B cell (primary cell): Measurements from ENCODE around the gene RNFT2. TPM values are rescaled to one million over a fixed set of nuclear protein-coding genes. Genes with fewer than 3 reads are reported as not detected.
A peak's percentile ranks its signal among the peaks of the same experiment; 100 is the strongest.

Experiments
- ATAC-seq: fragments of 200-7000 bp; cut with Tn5 transposase; one replicate; pipeline ENCODE4 v1.10.0; 2021; ENCODE audit warnings: low read depth, mild to moderate bottlenecking, moderate number of reproducible peaks, moderate library complexity
- CTCF ChIA-PET: fragments of 350-600 bp; sonication (Branson Sonifier 250); formaldehyde crosslinking; loops from one replicate; lab custom pipeline; 2021; ENCODE audit warnings: antibody characterized with exemption, inconsistent platforms; lab: Charles Lee
- POLR2A ChIA-PET: fragments of 350-600 bp; sonication (Branson Sonifier 250); formaldehyde crosslinking; loops from one replicate; lab custom pipeline; 2021; ENCODE audit warnings: antibody characterized with exemption; lab: Charles Lee
- DNase-seq: peaks from one replicate; pipeline ENCODE4 v3.0.0; 2013
- H2AFZ ChIP-seq: 2 replicates; pipeline ENCODE4 v1.6.1; 2012; ENCODE audit warnings: mild to moderate bottlenecking, low read depth, low read length; ENCODE audit not compliant: insufficient read depth, poor library complexity, severe bottlenecking
- H3K27ac ChIP-seq, 2 donors: 1 replicate in 1 of 2; 2 replicates in 1 of 2; pipeline ENCODE4 v1.5.1; 2012 to 2013; ENCODE audit warnings: low read length in 2 of 2, mild to moderate bottlenecking in 2 of 2, moderate library complexity in 1 of 2
- H3K27me3 ChIP-seq, 4 experiments: fragments of 200-600 bp in 1 of 4; sonication (generic) in 1 of 4; replicated peaks in 1 of 4; 1 replicate in 2 of 4; 2 replicates in 2 of 4; pipeline versions ENCODE4 v1.6.1 to v1.7.0; 2013 to 2016; ENCODE audit warnings: low read length in 3 of 4, mild to moderate bottlenecking in 2 of 4, mixed read lengths in 1 of 4, moderate library complexity in 1 of 4; ENCODE audit not compliant: insufficient read depth in 4 of 4, control insufficient read depth in 3 of 4; ENCODE audit errors: control extremely low read depth in 1 of 4
- H3K36me3 ChIP-seq, 2 experiments: replicated peaks in 1 of 2; 1 replicate in 1 of 2; 2 replicates in 1 of 2; pipeline versions ENCODE4 v1.6.1 to v1.7.1; 2013; ENCODE audit warnings: low read length in 1 of 2; ENCODE audit not compliant: insufficient read depth in 2 of 2, control insufficient read depth in 1 of 2; ENCODE audit errors: control extremely low read depth in 1 of 2, extremely low read depth in 1 of 2
- H3K4me1 ChIP-seq, 2 donors: fragments of 200-600 bp in 1 of 2; sonication (generic) in 1 of 2; 1 replicate in 1 of 2; 2 replicates in 1 of 2; pipeline versions ENCODE4 v1.5.1 to v1.6.1; 2013 to 2017; ENCODE audit warnings: low read length in 2 of 2; ENCODE audit not compliant: control insufficient read depth in 2 of 2, insufficient read depth in 2 of 2
- H3K4me2 ChIP-seq: replicated peaks from 2 replicates; pipeline ENCODE3; 2012; ENCODE audit warnings: mild to moderate bottlenecking, low read depth, low read length; ENCODE audit not compliant: poor library complexity, severe bottlenecking
- H3K4me3 ChIP-seq, 5 experiments: fragments of 200-600 bp in 1 of 5; sonication (generic) in 1 of 5; 1 replicate in 3 of 5; 2 replicates in 2 of 5; pipeline versions ENCODE4 v1.5.1 to v1.7.0; 2011 to 2016; ENCODE audit warnings: low read length in 4 of 5, mild to moderate bottlenecking in 4 of 5, low read depth in 2 of 5, control low read depth in 1 of 5, moderate library complexity in 1 of 5; ENCODE audit not compliant: insufficient read depth in 1 of 5; ENCODE audit errors: control extremely low read depth in 1 of 5, extremely low read depth in 1 of 5
- H3K79me2 ChIP-seq: fragments of 200-600 bp; sonication (generic); one replicate; pipeline ENCODE4 v1.6.0; 2016; ENCODE audit warnings: low read length; ENCODE audit not compliant: control insufficient read depth, insufficient read depth
- H3K9ac ChIP-seq: fragments of 200-600 bp; sonication (generic); 2 replicates; pipeline ENCODE4 v1.6.1; 2017; ENCODE audit warnings: mild to moderate bottlenecking, low read length, moderate library complexity
- H3K9me3 ChIP-seq, 3 donors: one replicate each; pipeline versions ENCODE4 v1.6.1 to v1.7.1; 2013; ENCODE audit warnings: low read length in 2 of 3; ENCODE audit not compliant: control insufficient read depth in 2 of 3, insufficient read depth in 1 of 3; ENCODE audit errors: control extremely low read depth in 1 of 3
- H4K20me1 ChIP-seq: 2 replicates; pipeline ENCODE4 v1.6.0; 2012; ENCODE audit warnings: mild to moderate bottlenecking, low read length; ENCODE audit not compliant: insufficient read depth, control insufficient read depth, poor library complexity, severe bottlenecking
- H3K27ac Mint-ChIP-seq: one replicate; pipeline ENCODE4 v1.8.0; 2021; ENCODE audit warnings: mixed read lengths
- H3K27me3 Mint-ChIP-seq: one replicate; pipeline ENCODE4 v1.8.0; 2021; ENCODE audit warnings: mixed read lengths
- H3K4me1 Mint-ChIP-seq: one replicate; pipeline ENCODE4 v1.8.0; 2021; ENCODE audit warnings: mixed read lengths
- H3K4me3 Mint-ChIP-seq: one replicate; pipeline ENCODE4 v1.8.0; 2021; ENCODE audit warnings: mixed read lengths
- H3K9me3 Mint-ChIP-seq: one replicate; pipeline ENCODE4 v1.8.0; 2022; ENCODE audit warnings: mixed read lengths; ENCODE audit not compliant: insufficient read depth
- EZH2 ChIP-seq: IDR thresholded peaks from 2 replicates; pipeline ENCODE4 v1.6.1; 2012; ENCODE audit warnings: borderline replicate concordance, low read depth, mild to moderate bottlenecking, moderate library complexity, low read length; ENCODE audit not compliant: insufficient read depth, poor library complexity, severe bottlenecking
- WGBS: methylation state at CpG from one replicate; pipeline ENCODE4 v1.1.5; 2013; ENCODE audit warnings: missing lambda C conversion rate; ENCODE audit not compliant: insufficient coverage; 5-methylcytosine and 5-hydroxymethylcytosine counted together
- intact Hi-C: fragments of 100-400 bp; cut with micrococcal nuclease; formaldehyde crosslinking; loops from one replicate; pipeline ENCODE4 v1.10.0; 2022
- polyA plus RNA-seq: library from polyadenylated mRNA; depleted of rRNA; stranded (reverse); fragments of >200 nt; gene quantifications from 2 replicates; pipeline ENCODE4 v1.2.3, GENCODE V29; 2012
- total RNA-seq, 2 donors: library from RNA; stranded (reverse); fragments of 120-200 nt in 1 of 2; gene quantifications; 1 replicate in 1 of 2; 2 replicates in 1 of 2; pipeline versions ENCODE4 v1.2.3 to v1.2.4, GENCODE V29; 2013 to 2022
- TF ChIP-seq, protein P1 (sequence below): fragments of 200-600 bp; IDR thresholded peaks from one replicate; pipeline ENCODE4 v1.8.0; 2022; ENCODE audit warnings: antibody characterized with exemption, mild to moderate bottlenecking

The RNFT2 gene
- total and polyA plus RNA-seq, 2 donors (not counting 1 experiment from before 2014, with no cell fraction given): 5.2 to 18.2 TPM

DNA sequence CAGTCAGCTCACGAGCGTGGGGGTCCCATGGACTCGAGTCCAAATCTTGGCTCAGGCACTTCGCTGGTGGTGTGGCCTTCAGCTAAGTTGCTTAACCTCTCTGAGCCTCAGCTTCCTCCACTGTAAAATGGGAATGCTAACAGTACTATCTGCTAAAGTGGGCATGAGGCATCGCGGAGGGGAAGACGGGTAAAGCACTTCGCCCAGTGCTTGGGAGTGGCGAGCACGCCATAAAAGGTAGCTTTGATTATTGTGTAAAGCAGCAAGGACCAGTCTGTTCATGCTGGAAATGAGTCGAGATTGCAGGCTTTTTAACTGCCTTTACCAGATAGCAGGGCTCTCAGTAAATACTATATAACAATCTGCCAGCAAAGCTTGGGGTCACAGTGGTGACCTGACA lies 118.6 kb downstream of the RNFT2 start:
- Histone ChIP-seq H3K27ac (no peak overlapping the region), H3K9me3 (no peaks in the 10 kb centered on the region), H3K4me1 (peaks cover 18 to 54% of the 10 kb centered on the region in 2 donors), H2AFZ (no peak overlapping the region), H3K4me3 (no peak overlapping the region), H3K4me2 (no peak overlapping the region), H3K9ac (no peak overlapping the region), H3K27me3 (no peaks in the 10 kb centered on the region), H3K36me3 (no peaks in the 10 kb centered on the region), H3K79me2 (no peaks in the 10 kb centered on the region), H4K20me1 (no peaks in the 10 kb centered on the region)
- 96% methylated on average over 4 of the region's 11 CpGs for whole genome bisulfite sequencing
- no peak for ATAC-seq
- Mint-ChIP-seq H3K4me1 (peaks cover 55% of the 10 kb centered on the region), H3K4me3 (no peak overlapping the region), H3K9me3 (no peaks in the 10 kb centered on the region), H3K27ac (peak overlapping the region; percentile 37), H3K27me3 (no peaks in the 10 kb centered on the region)
- no peak for DNase-seq
- TF ChIP-seq EZH2: no peak
- TF ChIP-seq, protein P1, sequence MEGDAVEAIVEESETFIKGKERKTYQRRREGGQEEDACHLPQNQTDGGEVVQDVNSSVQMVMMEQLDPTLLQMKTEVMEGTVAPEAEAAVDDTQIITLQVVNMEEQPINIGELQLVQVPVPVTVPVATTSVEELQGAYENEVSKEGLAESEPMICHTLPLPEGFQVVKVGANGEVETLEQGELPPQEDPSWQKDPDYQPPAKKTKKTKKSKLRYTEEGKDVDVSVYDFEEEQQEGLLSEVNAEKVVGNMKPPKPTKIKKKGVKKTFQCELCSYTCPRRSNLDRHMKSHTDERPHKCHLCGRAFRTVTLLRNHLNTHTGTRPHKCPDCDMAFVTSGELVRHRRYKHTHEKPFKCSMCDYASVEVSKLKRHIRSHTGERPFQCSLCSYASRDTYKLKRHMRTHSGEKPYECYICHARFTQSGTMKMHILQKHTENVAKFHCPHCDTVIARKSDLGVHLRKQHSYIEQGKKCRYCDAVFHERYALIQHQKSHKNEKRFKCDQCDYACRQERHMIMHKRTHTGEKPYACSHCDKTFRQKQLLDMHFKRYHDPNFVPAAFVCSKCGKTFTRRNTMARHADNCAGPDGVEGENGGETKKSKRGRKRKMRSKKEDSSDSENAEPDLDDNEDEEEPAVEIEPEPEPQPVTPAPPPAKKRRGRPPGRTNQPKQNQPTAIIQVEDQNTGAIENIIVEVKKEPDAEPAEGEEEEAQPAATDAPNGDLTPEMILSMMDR: no peak
- intact Hi-C loops: no loop called here
- ChIA-PET CTCF (interaction anchor here (1.4 kb wide), 1 partner anchor 24 kb away, joined by 4 read pairs; no protein-coding TSS in a partner anchor), POLR2A (no interaction called here)

DNA sequence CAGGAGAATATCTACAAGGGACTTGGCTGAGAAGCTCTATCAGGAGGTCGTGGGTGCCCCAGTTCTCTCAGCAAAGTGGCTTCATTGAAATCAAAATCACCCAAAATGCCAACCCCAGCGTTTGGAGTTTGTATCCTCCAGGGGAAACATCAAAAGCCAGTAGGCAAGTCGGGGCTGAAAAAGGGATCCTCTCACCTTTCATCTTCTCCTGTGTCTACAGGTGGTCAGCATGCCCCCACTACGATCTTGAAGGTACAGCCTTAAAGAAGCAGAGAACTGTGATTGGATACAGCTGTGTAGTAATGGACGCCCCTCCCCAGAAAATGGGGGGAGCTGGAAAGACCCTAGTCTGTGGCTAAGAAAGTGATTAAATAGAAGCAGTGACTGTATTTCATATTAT lies 121.0 kb downstream of the RNFT2 start:
- 80% methylated on average over 1 of the region's 5 CpGs for WGBS
- Histone ChIP-seq H3K27ac (no peak overlapping the region), H3K4me1 (peaks cover 21 to 58% of the 10 kb centered on the region in 2 donors), H3K36me3 (no peaks in the 10 kb centered on the region), H3K79me2 (no peaks in the 10 kb centered on the region), H3K9ac (no peak overlapping the region), H3K27me3 (no peaks in the 10 kb centered on the region), H2AFZ (no peak overlapping the region), H3K4me2 (no peak overlapping the region), H4K20me1 (no peaks in the 10 kb centered on the region), H3K4me3 (no peak overlapping the region), H3K9me3 (peaks cover 0 to 4% (median 0%) of the 10 kb centered on the region in 3 donors)
- intact Hi-C loops: no loop called here
- ChIA-PET POLR2A (interaction anchor here (0.8 to 1.2 kb wide), 2 partner anchors 14 kb away, joined by 3 to 4 read pairs; no protein-coding TSS in a partner anchor), CTCF (interaction anchor here (0.7 to 2.2 kb wide), 2 partner anchors 34 to 39 kb away, joined by 4 to 8 read pairs; no protein-coding TSS in a partner anchor)
- no peak overlapping the region for H3K27ac Mint-ChIP-seq
- ATAC-seq (no peak), DNase-seq (no peak)
- TF ChIP-seq, protein P1: no peak
- no peak for TF ChIP-seq EZH2
- H3K4me1 Mint-ChIP-seq: peaks cover 70% of the 10 kb centered on the region
- H3K4me3 Mint-ChIP-seq: peak overlapping the region; percentile 11
- H3K27me3 Mint-ChIP-seq: no peaks in the 10 kb centered on the region
- H3K9me3 Mint-ChIP-seq: no peaks in the 10 kb centered on the region
